PC-3 (cell line): ENCODE data around the gene NRDE2. TPM values are rescaled to one million over a fixed set of nuclear protein-coding genes. Genes with fewer than 3 reads are reported as not detected.

Experiments
- ATAC-seq: fragments of 200-7000 bp; cut with Tn5 transposase; 2 replicates; pipeline ENCODE4 v1.9.1; 2020; ENCODE audit warnings: mild to moderate bottlenecking, moderate library complexity
- Bru-seq: library from RNA; stranded (reverse); fragments of 400-500 nt; gene quantifications from one replicate; lab custom pipeline; 2021; lab: Mats Ljungman, UMichigan
- BruChase-seq, 2 experiments: library from RNA; stranded (reverse); fragments of 400-500 nt; gene quantifications; one replicate each; lab custom pipeline; 2021; lab: Mats Ljungman, UMichigan
- BruUV-seq: library from RNA; stranded (reverse); fragments of 400-500 nt; replicated peaks from 2 replicates; lab custom pipeline; 2021; lab: Mats Ljungman, UMichigan
- CTCF ChIA-PET: fragments of 300-600 bp; sonication (Branson Sonifier 250); formaldehyde crosslinking; loops from one replicate; lab custom pipeline; 2022; ENCODE audit warnings: antibody characterized with exemption; lab: Charles Lee
- POLR2A ChIA-PET: fragments of 300-600 bp; sonication (Branson Sonifier 250); formaldehyde crosslinking; loops from one replicate; lab custom pipeline; 2022; ENCODE audit warnings: antibody characterized with exemption; ENCODE audit not compliant: unreplicated experiment; lab: Charles Lee
- DNase-seq: peaks from one replicate; pipeline ENCODE4 v3.0.0-alpha.2; 2015
- H2AFZ ChIP-seq: fragments of 300-600 bp; sonication (generic); 2 replicates; pipeline ENCODE4 v1.6.0; 2016; ENCODE audit warnings: antibody characterized with exemption, low read length
- H3F3A ChIP-seq: fragments of 300-600 bp; sonication (generic); one replicate; pipeline ENCODE4 v1.6.0; 2017; ENCODE audit warnings: antibody characterized with exemption, low read length, control low read depth, mild to moderate bottlenecking; ENCODE audit not compliant: unreplicated experiment
- H3K27ac ChIP-seq: fragments of 300-600 bp; sonication (generic); 2 replicates; pipeline ENCODE4 v1.5.1; 2016; ENCODE audit warnings: mild to moderate bottlenecking, low read length
- H3K27me3 ChIP-seq: fragments of 300-600 bp; sonication (generic); 2 replicates; pipeline ENCODE4 v1.6.1; 2016; ENCODE audit warnings: low read length, mixed read lengths
- H3K36me3 ChIP-seq: fragments of 300-600 bp; sonication (generic); 2 replicates; pipeline ENCODE4 v1.6.1; 2016; ENCODE audit warnings: low read depth, mixed run types, low read length, mixed read lengths
- H3K4me1 ChIP-seq: fragments of 300-600 bp; sonication (generic); 2 replicates; pipeline ENCODE4 v1.5.1; 2016; ENCODE audit warnings: low read length; ENCODE audit not compliant: insufficient read depth
- H3K4me2 ChIP-seq: fragments of 300-600 bp; sonication (generic); 2 replicates; pipeline ENCODE4 v1.6.0; 2016; ENCODE audit warnings: low read length
- H3K4me3 ChIP-seq: fragments of 300-600 bp; sonication (generic); 2 replicates; pipeline ENCODE4 v1.5.1; 2016; ENCODE audit warnings: mild to moderate bottlenecking, low read length, mixed read lengths
- H3K79me2 ChIP-seq: fragments of 300-600 bp; sonication (generic); 2 replicates; pipeline ENCODE4 v1.6.1; 2017; ENCODE audit warnings: low read length, mixed read lengths
- H3K9ac ChIP-seq: fragments of 300-600 bp; sonication (generic); 2 replicates; pipeline ENCODE4 v1.6.0; 2016; ENCODE audit warnings: mild to moderate bottlenecking, low read length
- H3K9me2 ChIP-seq: fragments of 300-600 bp; sonication (generic); replicated peaks from 2 replicates; pipeline ENCODE4 v1.6.1; 2016; ENCODE audit warnings: mixed run types, low read length, mixed read lengths
- H3K9me3 ChIP-seq: fragments of 300-600 bp; sonication (generic); 2 replicates; pipeline ENCODE4 v1.6.1; 2016; ENCODE audit warnings: low read length, mixed read lengths
- H4K20me1 ChIP-seq: fragments of 300-600 bp; sonication (generic); 2 replicates; pipeline ENCODE4 v1.6.1; 2016; ENCODE audit warnings: low read length, mixed read lengths
- EZH2 ChIP-seq: fragments of 300-600 bp; sonication (generic); IDR thresholded peaks from one replicate; pipeline ENCODE4 v1.6.1; 2017; ENCODE audit warnings: antibody characterized with exemption, mild to moderate bottlenecking, low read length; ENCODE audit not compliant: unreplicated experiment
- EZH2phosphoT487 ChIP-seq: fragments of 300-600 bp; sonication (generic); IDR thresholded peaks from 2 replicates; pipeline ENCODE4 v1.6.1; 2018; ENCODE audit warnings: mild to moderate bottlenecking, antibody characterized with exemption, low read length, borderline replicate concordance
- intact Hi-C: fragments of 100-400 bp; cut with micrococcal nuclease; formaldehyde crosslinking; loops from 2 replicates; pipeline ENCODE4 v1.9.0; 2023
- long read RNA-seq: library from polyadenylated mRNA; unstranded; transcript quantifications from one replicate; pipeline ENCODE4 v2.0.0, GENCODE V29; 2021; ENCODE audit not compliant: unreplicated experiment
- total RNA-seq: library from RNA; depleted of rRNA; stranded (reverse); fragments of >200 nt; gene quantifications from 2 replicates; pipeline ENCODE4 v1.2.3, GENCODE V29; 2014; rRNA removed
- TF ChIP-seq, protein P1 (sequence below): fragments of 300-600 bp; sonication (generic); conservative IDR thresholded peaks from 2 replicates; pipeline ENCODE4 v1.5.1; 2017; ENCODE audit warnings: antibody characterized with exemption, low read depth, mild to moderate bottlenecking, low read length

Gene NRDE2, protein sequence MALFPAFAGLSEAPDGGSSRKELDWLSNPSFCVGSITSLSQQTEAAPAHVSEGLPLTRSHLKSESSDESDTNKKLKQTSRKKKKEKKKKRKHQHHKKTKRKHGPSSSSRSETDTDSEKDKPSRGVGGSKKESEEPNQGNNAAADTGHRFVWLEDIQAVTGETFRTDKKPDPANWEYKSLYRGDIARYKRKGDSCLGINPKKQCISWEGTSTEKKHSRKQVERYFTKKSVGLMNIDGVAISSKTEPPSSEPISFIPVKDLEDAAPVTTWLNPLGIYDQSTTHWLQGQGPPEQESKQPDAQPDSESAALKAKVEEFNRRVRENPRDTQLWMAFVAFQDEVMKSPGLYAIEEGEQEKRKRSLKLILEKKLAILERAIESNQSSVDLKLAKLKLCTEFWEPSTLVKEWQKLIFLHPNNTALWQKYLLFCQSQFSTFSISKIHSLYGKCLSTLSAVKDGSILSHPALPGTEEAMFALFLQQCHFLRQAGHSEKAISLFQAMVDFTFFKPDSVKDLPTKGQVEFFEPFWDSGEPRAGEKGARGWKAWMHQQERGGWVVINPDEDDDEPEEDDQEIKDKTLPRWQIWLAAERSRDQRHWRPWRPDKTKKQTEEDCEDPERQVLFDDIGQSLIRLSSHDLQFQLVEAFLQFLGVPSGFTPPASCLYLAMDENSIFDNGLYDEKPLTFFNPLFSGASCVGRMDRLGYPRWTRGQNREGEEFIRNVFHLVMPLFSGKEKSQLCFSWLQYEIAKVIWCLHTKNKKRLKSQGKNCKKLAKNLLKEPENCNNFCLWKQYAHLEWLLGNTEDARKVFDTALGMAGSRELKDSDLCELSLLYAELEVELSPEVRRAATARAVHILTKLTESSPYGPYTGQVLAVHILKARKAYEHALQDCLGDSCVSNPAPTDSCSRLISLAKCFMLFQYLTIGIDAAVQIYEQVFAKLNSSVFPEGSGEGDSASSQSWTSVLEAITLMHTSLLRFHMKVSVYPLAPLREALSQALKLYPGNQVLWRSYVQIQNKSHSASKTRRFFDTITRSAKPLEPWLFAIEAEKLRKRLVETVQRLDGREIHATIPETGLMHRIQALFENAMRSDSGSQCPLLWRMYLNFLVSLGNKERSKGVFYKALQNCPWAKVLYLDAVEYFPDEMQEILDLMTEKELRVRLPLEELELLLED
- 18.3 and 29.5 TPM in 2 replicates for total RNA-seq
- Bru-seq, nascent RNA: percentile 72 among the genes with signal in this experiment
- BruChase-seq, experiment 1, labeled RNA remaining after a 6-hour chase: percentile 71 among the genes with signal in this experiment
- percentile 71 among the genes with signal in this experiment for BruChase-seq, experiment 2, labeled RNA remaining after a 2-hour chase
- long read RNA-seq, full-length matches to known transcripts: 11 of 21 reads
- long read RNA-seq, partial matches to known transcripts: 4 of 21 reads
- long read RNA-seq, other reads (novel, unspliced or antisense): 6 of 21 reads

- DNase-seq (peak; percentile 96), ATAC-seq (peak; percentile 95)
- H2AFZ ChIP-seq: peak within 1 kb of the TSS; percentile 98
- H3F3A ChIP-seq: no peaks in the 10 kb centered on the region
- no peaks in the 10 kb centered on the region for H3K9me3 ChIP-seq
- no peak for TF ChIP-seq EZH2phosphoT487
- TF ChIP-seq, protein P1, sequence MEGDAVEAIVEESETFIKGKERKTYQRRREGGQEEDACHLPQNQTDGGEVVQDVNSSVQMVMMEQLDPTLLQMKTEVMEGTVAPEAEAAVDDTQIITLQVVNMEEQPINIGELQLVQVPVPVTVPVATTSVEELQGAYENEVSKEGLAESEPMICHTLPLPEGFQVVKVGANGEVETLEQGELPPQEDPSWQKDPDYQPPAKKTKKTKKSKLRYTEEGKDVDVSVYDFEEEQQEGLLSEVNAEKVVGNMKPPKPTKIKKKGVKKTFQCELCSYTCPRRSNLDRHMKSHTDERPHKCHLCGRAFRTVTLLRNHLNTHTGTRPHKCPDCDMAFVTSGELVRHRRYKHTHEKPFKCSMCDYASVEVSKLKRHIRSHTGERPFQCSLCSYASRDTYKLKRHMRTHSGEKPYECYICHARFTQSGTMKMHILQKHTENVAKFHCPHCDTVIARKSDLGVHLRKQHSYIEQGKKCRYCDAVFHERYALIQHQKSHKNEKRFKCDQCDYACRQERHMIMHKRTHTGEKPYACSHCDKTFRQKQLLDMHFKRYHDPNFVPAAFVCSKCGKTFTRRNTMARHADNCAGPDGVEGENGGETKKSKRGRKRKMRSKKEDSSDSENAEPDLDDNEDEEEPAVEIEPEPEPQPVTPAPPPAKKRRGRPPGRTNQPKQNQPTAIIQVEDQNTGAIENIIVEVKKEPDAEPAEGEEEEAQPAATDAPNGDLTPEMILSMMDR: no peak
- POLR2A ChIA-PET: no interaction called here
- CTCF ChIA-PET: no interaction called here
- H3K9me2 ChIP-seq: no peaks in the 10 kb centered on the region
- peak within 1 kb of the TSS; percentile 95 for H3K9ac ChIP-seq
- peak within 1 kb of the TSS; percentile 59 for H3K27ac ChIP-seq
- H3K4me1 ChIP-seq: peaks cover 15% of the 10 kb centered on the region
- peak within 1 kb of the TSS; percentile 82 for H3K4me3 ChIP-seq
- intact Hi-C loops: no loop called here
- H3K36me3 ChIP-seq: no peaks in the 10 kb centered on the region
- BruUV-seq: TSS peak; percentile 75
- H3K27me3 ChIP-seq: no peaks in the 10 kb centered on the region
- peak within 1 kb of the TSS; percentile 92 for H3K4me2 ChIP-seq
- peaks cover 49% of the 10 kb centered on the region for H3K79me2 ChIP-seq
- H4K20me1 ChIP-seq: no peaks in the 10 kb centered on the region
Measured at GRCh38 chr14:90331497-90332270, at the start of gene NRDE2. NRDE2 (minus strand) TSS chr14:90331941; CDS start chr14:90331904, 37 bp downstream.

GRCh38 chr14:90381011-90381786 is 49.5 kb upstream of the NRDE2 start:
- Histone ChIP-seq H2AFZ (no peak overlapping the region), H3K36me3 (no peaks in the 10 kb centered on the region), H3K4me3 (no peak overlapping the region), H3K79me2 (peaks cover 4% of the 10 kb centered on the region; the same call in 1 of the 2 replicates), H3K4me2 (0 out of 2 replicates have a peak overlapping the region, but pooled peaks have one; percentile 91), H4K20me1 (no peaks in the 10 kb centered on the region), H3K9ac (no peak overlapping the region), H3F3A (no peaks in the 10 kb centered on the region), H3K27ac (no peak overlapping the region), H3K27me3 (no peaks in the 10 kb centered on the region), H3K9me2 (no peaks in the 10 kb centered on the region), H3K9me3 (no peaks in the 10 kb centered on the region), H3K4me1 (peaks cover 30% of the 10 kb centered on the region)
- ChIA-PET CTCF (interaction anchor here (0.5 to 1.5 kb wide), 3 partner anchors 18 to 437 kb away, joined by 5 to 8 read pairs (median 8); no protein-coding TSS in a partner anchor), POLR2A (interaction anchor here (2.6 kb wide), 1 partner anchor 16 kb away, joined by 9 read pairs; no protein-coding TSS in a partner anchor)
- DNase-seq (no peak), ATAC-seq (no peak)
- TF ChIP-seq EZH2phosphoT487 (no peak), EZH2 (no peak)
- TF ChIP-seq, protein P1: no peak
- BruUV-seq: no TSS peak
- intact Hi-C loops: loop anchor here (5.0 to 10.0 kb wide), 3 partner anchors 316 to 681 kb away; partner anchors contain the start of gene RPS6KA5
